GM12892 (cell line): Measurements from ENCODE around the gene TOM1L2.

Experiments
- POLR2A ChIP-seq: IDR thresholded peaks from 2 replicates; pipeline ENCODE4 v1.6.1; 2011; ENCODE audit warnings: low read depth, low read length, control low read depth
- POLR2AphosphoS5 ChIP-seq: IDR thresholded peaks from 2 replicates; pipeline ENCODE4 v1.6.1; 2011; ENCODE audit warnings: low read depth, low read length, control low read depth
- TAF1 ChIP-seq: IDR thresholded peaks from 2 replicates; pipeline ENCODE4 v1.6.1; 2011; ENCODE audit warnings: low read depth, mild to moderate bottlenecking, control low read depth, low read length, borderline replicate concordance

DNA sequence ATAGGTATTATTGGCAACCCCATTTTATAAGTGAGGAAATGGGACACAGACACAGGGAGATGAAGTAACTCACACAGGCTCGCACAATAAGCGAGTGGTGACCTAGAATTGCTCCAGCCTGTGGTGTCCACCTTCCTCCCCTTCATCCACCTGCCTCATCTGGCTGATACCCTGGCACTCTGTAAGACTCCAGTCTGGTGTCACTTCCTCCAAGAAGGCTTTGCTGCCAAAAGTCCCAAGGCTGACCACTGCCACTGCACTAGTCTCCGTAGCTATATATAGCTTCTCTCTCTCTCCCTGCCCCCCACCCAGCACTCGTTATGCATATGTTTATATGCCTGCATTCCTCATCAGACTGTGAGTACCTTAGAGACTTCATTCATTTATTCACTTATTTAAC, 69.3 kb downstream of the TOM1L2 start:
- no peak for TF ChIP-seq POLR2A
- TF ChIP-seq POLR2AphosphoS5: no peak
- no peak for TF ChIP-seq TAF1
